NCI-H1092 (cell line): ENCODE results near the gene URAD.

Experiments used
- DNase-seq: peaks from one replicate; lab custom pipeline; 2025; lab: John Stamatoyannopoulos, UW

The URAD gene

GRCh38 chr13:27997904-27998522, 9.5 kb upstream of the URAD start:
- DNase-seq: peak; percentile 9

DNA sequence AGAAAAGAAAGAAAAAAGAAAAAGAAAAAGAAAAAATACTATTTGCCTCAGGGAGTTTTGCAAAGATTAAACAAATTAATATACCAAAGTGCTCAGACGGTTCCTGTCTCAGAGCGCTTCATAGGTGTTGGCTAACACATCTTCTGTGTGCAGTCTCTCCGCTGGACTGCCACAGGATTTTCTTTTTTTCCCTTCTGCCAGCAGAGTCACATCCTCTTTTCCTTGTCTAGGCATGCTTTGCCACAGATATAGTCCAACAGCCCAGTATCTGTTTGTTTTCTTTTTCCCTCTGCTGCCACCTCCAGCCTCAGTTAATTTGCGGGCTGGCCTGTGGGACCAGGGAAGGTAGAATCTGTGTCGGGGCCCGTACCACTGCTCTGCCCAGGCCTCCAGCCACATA, 3.4 kb upstream of the URAD start:
- no peak for DNase-seq

DNA sequence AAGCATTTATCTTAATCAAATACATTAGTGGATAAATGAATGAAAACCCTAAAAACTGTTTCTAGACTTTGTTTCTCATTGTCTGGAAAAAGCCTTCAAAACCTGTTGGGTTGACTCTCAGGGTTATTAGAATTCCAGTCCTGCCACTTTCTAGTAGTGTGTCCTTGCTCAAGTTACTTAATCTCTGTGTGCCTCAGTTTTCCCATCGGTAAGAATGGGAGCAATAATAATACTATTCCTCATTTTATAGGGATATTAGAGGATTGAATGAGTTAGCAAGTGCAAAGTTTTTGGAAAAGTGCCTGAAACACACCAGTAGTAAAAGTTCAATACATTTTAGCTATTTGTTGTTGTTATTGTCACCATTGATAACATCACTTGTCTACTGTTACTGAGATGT, 2.9 kb downstream of the URAD start:
- no peak for DNase-seq

DNA sequence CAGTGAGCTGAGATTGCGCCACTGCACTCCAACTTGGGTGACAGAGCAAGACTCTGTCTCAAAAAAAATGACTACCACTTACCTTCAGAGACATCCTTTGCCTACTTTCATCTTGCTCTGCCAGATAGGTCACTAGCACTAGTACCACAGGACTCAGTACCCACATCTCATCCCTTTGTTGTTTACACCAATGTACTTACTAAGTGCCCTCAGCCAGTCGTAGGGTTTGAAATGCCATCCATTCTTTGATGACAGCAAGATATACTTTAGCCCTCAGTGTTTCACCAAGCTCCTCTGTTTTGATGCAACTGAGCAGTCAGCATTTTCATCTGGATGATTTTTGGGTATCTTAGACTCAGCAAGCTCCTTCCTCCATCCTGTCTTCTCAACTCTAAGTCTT, 6.1 kb downstream of the URAD start:
- DNase-seq: no peak

GRCh38 chr13:27981006-27981708, 7.3 kb downstream of the URAD start:
- no peak for DNase-seq

GRCh38 chr13:27980280-27980998, 8.1 kb downstream of the URAD start:
- DNase-seq: no peak

- no peak for DNase-seq
Observed at GRCh38 chr13:27979765-27980279, 8.7 kb downstream of the URAD start.

GRCh38 chr13:27979001-27979643, 9.4 kb downstream of the URAD start:
- DNase-seq: no peak

GRCh38 chr13:27978301-27978968, 10.1 kb downstream of the URAD start:
- DNase-seq: no peak

- no peak for DNase-seq
Observed at GRCh38 chr13:27977476-27978300, 10.8 kb downstream of the URAD start.

DNA sequence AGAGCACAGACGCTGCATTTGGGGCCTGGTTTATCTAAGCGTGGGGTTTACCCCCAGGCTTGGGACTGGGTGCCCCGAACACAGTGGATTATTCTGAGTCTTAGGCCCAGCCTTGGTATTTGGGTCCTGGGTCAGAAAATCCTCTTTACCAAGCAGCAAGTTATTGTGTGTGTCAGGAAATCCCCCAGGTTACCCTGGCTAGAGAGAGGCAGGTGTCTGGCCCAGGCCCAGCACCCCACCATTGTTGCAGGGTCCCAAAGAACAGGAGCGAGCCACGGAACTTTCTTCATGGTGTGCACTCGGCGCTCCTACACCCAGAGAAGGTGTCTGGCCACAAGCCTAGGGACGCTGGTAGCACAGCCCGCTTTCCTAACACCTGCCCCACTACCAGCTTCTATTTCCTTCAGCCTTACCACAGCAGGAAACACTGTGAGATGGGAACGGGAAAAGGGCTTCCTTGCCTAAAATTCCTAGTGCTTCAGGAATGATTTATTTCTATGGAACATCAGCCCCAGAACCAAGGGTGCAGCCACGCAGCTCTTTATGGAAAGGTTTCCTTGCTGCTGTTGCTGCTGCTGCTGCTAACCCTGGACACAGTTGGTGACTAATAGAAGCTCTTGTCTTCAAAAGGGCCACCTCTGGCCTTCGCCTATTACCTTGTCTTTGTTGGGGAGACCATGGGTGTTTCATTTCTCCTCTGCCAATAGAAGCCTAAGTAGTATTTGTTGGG, 12.0 kb downstream of the URAD start:
- no peak for DNase-seq

DNA sequence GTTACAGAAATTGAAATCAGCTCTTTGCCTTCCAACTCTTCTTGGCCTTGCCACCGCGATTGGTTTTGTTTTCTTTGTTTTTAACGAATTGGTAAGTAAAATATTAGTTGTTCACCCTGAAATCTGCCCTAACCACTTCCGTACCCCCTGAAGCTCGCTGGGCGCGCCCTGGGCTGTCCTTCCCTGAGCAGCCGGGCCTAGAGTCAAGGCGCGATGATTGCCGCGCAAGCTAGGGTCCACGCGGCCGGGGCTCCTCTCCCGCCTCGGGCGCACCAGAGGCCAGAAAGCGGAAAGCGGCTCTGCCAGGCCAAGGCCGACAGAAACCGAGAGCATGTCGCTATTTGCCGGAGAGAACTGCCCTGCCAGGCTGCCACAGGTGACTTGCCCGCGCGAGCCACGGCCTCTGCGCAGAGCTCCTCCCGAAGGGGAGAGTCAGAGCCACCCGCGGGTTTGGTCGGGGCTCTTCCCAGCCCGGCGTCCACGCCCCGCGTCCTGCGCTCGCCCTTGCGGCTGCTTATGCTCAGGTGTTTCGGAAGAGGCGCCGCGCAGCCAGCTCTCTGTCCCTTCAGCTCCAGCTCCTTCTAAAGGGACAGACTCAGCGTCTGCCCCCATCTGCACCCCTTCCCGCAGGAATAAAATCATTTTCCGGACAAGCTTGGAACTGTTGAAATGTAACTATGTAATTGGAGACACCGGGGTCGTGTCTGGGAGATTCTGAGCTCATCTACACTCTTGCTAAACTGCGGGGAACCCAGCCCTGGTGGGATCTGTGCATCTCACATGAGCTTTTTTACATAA, 12.7 kb downstream of the URAD start:
- DNase-seq: no peak

DNA sequence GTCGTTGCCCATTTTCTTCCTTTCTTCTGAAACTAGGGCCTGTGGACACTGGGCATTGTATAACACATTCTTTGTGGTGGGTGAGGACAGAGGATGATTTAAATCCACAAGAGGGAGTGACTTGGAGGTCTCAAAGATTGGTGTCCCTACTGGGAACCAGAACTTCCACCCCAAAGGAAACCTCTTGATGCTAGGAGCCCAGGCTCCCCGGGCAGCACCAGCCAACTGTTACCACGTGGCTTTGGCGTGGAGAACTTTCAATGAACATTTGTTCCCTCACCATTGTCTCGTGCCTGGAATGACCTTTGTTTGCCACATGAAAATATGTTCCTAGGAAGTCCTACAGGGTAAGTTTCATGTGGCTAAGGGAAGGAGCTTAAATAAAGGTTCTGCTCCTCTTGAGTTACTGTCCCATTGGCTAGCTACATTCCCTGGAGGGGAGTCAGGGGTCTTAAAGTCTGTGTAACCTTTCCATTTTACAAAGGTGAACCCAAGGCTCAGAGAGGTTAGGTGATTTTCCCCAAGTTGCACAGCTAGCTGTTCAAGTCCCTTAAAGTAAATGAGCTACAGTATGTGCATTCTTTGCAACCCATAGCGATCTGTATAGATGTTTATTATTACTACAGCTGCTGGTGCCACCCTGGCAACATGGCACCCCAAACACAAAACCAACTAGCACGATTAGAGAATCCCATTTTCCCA, 14.4 kb downstream of the URAD start:
- DNase-seq: no peak

DNA sequence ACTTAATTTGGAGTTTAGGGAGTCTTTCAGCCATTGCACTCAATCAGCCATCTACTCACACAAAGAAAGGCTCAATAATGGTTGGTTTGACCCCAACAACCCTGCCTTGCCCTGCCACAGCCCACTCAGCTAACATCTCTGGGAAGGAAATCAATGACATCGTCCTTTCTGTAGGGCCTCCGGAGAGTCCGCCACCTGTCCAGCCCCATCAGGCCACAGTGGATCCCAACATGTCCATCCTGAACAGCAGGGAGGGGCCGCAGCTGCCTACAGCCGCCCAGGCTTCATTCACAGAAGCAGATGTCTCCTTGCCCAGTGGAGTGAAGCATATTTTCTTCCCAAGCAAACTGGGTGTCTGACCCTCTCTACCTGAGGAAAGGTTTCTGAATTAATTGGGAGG, 15.2 kb downstream of the URAD start:
- DNase-seq: no peak

DNA sequence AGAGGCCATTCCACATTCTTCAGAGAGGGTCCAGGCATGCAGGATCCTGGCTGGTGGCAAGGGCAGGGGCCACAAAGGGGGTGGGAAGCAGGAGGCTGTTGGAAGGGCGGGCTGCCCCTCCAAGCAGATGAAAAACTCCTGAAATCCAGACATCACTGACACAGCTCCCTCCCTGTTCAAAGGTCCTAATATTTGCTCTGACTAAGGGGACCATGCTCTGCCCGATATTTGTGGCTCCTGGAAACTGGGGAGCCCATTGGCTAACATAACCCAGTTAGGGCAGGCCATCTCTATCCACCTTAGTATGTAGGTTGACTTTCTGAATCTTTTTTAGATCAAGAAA, 16.0 kb downstream of the URAD start:
- DNase-seq: no peak

- DNase-seq: no peak
Observed at GRCh38 chr13:27971776-27972477, 16.6 kb downstream of the URAD start.

DNA sequence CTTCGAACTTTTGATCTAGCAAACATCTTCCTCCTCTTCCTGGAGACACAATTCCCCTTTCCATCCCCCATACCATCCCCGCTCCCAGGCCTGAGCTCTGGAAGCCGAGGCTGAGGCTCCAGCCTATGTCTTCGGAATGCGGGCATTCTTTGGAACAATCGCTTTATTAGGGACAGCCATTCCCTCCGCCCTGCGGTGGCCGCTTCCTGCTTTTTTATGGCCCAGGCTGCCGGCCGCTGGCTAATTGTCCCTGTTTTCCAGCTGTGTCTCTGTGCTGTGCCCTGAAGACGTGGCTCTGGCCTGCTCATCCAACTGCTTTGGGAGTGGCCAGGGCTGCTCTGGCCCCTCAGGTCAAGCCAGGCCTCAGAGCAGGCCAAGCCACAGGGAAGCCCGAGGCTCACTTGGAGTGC, 17.3 kb downstream of the URAD start:
- DNase-seq: no peak
